ENCODE data around the gene TP53I11.

Gene TP53I11

GRCh38 chr11:44979543-44980399, 29.1 kb upstream of the TP53I11 start:
- Histone ChIP-seq H3K27ac (peak overlapping the region; percentile 70), H3K4me2 (peak overlapping the region; percentile 93), H3K36me3 (no peaks in the 10 kb centered on the region), H3K4me1 (peaks cover 66% of the 10 kb centered on the region), H3K4me3 (no peak overlapping the region), H3K27me3 (no peaks in the 10 kb centered on the region), H3K9ac (peak overlapping the region; percentile 11; the same call in 1 of the 2 replicates), H3K9me3 (no peaks in the 10 kb centered on the region), H4K20me1 (no peaks in the 10 kb centered on the region)
- TF ChIP-seq Cebpa-rat (IDR thresholded peaks at IDR 0.05): no peak

- no peaks in the 10 kb centered on the region for H4K20me1 ChIP-seq
- peak overlapping the region; percentile 11; the same call in 1 of the 2 replicates for H3K9ac ChIP-seq
- H3K27me3 ChIP-seq: no peaks in the 10 kb centered on the region
- H3K9me3 ChIP-seq: no peaks in the 10 kb centered on the region
- peaks cover 74% of the 10 kb centered on the region for H3K4me1 ChIP-seq
- H3K4me2 ChIP-seq: peak overlapping the region; percentile 93
- no peaks in the 10 kb centered on the region for H3K36me3 ChIP-seq
- TF ChIP-seq Cebpa-rat (IDR thresholded peaks at IDR 0.05): no peak
- H3K4me3 ChIP-seq: no peak overlapping the region
- H3K27ac ChIP-seq: peak overlapping the region; percentile 70
Measured at GRCh38 chr11:44978961-44979331, 28.3 kb upstream of the TP53I11 start.

- Histone ChIP-seq H3K27me3 (no peaks in the 10 kb centered on the region), H3K9ac (peak overlapping the region; percentile 11; the same call in 1 of the 2 replicates), H3K4me3 (no peak overlapping the region), H3K4me1 (peaks cover 79% of the 10 kb centered on the region), H3K9me3 (no peaks in the 10 kb centered on the region), H3K36me3 (no peaks in the 10 kb centered on the region), H4K20me1 (no peaks in the 10 kb centered on the region), H3K4me2 (peak overlapping the region; percentile 93), H3K27ac (peak overlapping the region; percentile 70)
- TF ChIP-seq Cebpa-rat (IDR thresholded peaks at IDR 0.05): no peak
Measured at GRCh38 chr11:44978274-44978960, 27.7 kb upstream of the TP53I11 start.

GRCh38 chr11:44977493-44977984, 26.9 kb upstream of the TP53I11 start:
- Histone ChIP-seq H3K4me1 (peaks cover 76% of the 10 kb centered on the region), H4K20me1 (no peaks in the 10 kb centered on the region), H3K27me3 (no peaks in the 10 kb centered on the region), H3K36me3 (no peaks in the 10 kb centered on the region), H3K27ac (peak overlapping the region; percentile 70), H3K9me3 (no peaks in the 10 kb centered on the region), H3K4me2 (peak overlapping the region; percentile 93), H3K9ac (0 out of 2 replicates have a peak overlapping the region, but pooled peaks have one; percentile 11), H3K4me3 (no peak overlapping the region)
- no peak for TF ChIP-seq Cebpa-rat (IDR thresholded peaks at IDR 0.05)

GRCh38 chr11:44976576-44976975, 25.9 kb upstream of the TP53I11 start:
- no peaks in the 10 kb centered on the region for H4K20me1 ChIP-seq
- H3K4me2 ChIP-seq: no peak overlapping the region
- no peaks in the 10 kb centered on the region for H3K36me3 ChIP-seq
- no peaks in the 10 kb centered on the region for H3K9me3 ChIP-seq
- no peak overlapping the region for H3K4me3 ChIP-seq
- TF ChIP-seq Cebpa-rat (IDR thresholded peaks at IDR 0.05): no peak
- H3K27ac ChIP-seq: no peak overlapping the region
- peaks cover 67% of the 10 kb centered on the region for H3K4me1 ChIP-seq
- H3K27me3 ChIP-seq: no peaks in the 10 kb centered on the region
- no peak overlapping the region for H3K9ac ChIP-seq

- peak overlapping the region; percentile 62 for H3K27ac ChIP-seq
- no peaks in the 10 kb centered on the region for H4K20me1 ChIP-seq
- no peaks in the 10 kb centered on the region for H3K27me3 ChIP-seq
- H3K9me3 ChIP-seq: no peaks in the 10 kb centered on the region
- H3K4me3 ChIP-seq: no peak overlapping the region
- H3K4me1 ChIP-seq: peaks cover 48% of the 10 kb centered on the region
- TF ChIP-seq Cebpa-rat (IDR thresholded peaks at IDR 0.05): peak; percentile 41
- H3K4me2 ChIP-seq: peak overlapping the region; percentile 61
- no peaks in the 10 kb centered on the region for H3K36me3 ChIP-seq
- H3K9ac ChIP-seq: peak overlapping the region; percentile 38; the same call in 1 of the 2 replicates
Measured at GRCh38 chr11:44974402-44975000, 23.8 kb upstream of the TP53I11 start.

GRCh38 chr11:44973632-44974401, 23.1 kb upstream of the TP53I11 start:
- TF ChIP-seq Cebpa-rat (IDR thresholded peaks at IDR 0.05): no peak
- Histone ChIP-seq H3K27me3 (no peaks in the 10 kb centered on the region), H3K9me3 (no peaks in the 10 kb centered on the region), H4K20me1 (no peaks in the 10 kb centered on the region), H3K4me3 (no peak overlapping the region), H3K36me3 (no peaks in the 10 kb centered on the region), H3K9ac (peak overlapping the region; percentile 38; the same call in 1 of the 2 replicates), H3K4me1 (peaks cover 46% of the 10 kb centered on the region), H3K4me2 (peak overlapping the region; percentile 61), H3K27ac (peak overlapping the region; percentile 62)

- H3K27ac ChIP-seq: no peak overlapping the region
- no peak overlapping the region for H3K9ac ChIP-seq
- H3K4me3 ChIP-seq: no peak overlapping the region
- H3K27me3 ChIP-seq: no peaks in the 10 kb centered on the region
- TF ChIP-seq Cebpa-rat (IDR thresholded peaks at IDR 0.05): no peak
- no peak overlapping the region for H3K4me2 ChIP-seq
- H4K20me1 ChIP-seq: no peaks in the 10 kb centered on the region
- no peaks in the 10 kb centered on the region for H3K36me3 ChIP-seq
- no peaks in the 10 kb centered on the region for H3K9me3 ChIP-seq
- peaks cover 36% of the 10 kb centered on the region for H3K4me1 ChIP-seq
Measured at GRCh38 chr11:44972746-44973435, 22.2 kb upstream of the TP53I11 start.
